GM18861 (cell line): ENCODE results near the gene TNFRSF12A.

Source experiments
- ATAC-seq: cut with Tn5 transposase; IDR thresholded peaks from one replicate; pipeline ENCODE4 v1.9.1; 2021; ENCODE audit not compliant: unreplicated experiment

The TNFRSF12A gene

DNA sequence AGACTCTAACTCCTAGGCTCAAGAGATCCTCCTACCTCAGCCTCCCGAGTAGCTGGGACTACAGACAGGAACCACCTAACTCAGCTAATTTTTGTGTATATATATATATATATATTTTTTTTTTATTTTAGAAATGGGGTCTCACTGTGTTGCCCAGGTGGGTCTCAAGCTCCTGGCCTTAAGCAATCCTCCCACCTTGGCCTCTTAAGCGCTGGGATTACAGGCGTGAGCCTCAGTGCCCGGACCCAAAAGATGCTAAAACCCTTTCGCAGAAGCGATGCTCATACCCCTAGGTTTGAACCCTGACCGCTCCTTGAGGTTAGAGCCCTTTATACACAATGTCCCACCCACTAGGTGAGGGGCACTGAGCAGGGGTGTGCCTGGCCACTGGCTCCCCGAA lies 9.7 kb upstream of the TNFRSF12A start:
- ATAC-seq = no peak

DNA sequence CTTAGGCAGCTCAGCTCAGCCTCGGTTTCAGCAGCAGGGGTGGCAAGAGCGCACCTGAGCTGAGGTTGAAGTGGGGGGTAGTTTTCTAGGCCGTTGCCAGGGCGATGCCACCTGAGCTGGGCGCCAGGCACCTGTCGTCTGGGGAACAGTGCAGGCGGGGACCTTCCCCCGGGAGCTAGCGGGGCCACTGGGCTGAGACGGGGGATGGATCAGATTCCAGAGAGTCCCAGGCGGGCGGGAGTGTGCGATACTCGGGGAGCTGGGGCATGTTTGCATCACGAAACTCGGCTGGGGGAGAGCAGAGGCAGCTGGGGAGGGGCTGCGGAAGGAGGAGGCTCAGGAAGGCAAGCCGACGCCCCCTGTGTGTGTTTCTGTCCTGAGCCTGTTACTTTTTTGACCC lies 7.9 kb upstream of the TNFRSF12A start:
- ATAC-seq = no peak

DNA sequence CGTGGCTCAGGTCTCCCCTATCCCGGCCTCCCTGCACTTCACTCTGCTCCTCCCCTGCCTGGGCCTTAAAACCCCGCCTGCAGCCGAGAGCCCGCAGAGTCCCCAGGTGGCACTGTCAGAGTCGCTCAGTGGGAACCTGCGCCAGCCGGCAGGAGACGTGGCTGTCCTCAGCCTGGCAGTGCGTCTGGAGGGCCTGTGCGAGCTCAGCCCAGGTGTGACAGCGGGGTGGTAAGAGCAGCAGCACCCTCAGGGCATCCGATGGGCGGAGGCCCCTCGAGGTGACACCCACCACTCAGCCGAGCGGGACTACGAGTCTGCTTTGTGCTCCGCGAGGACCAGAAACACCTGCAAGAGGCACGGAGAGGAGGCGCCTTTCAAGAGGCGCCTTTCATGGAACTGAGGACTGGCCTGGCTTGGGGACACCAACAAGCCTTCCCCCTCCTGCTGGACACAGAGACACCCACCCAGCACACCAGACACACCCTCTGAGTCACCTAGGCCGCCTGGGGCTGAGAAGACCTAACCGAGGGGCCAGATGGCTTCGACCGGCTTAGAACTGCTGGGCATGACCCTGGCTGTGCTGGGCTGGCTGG lies 7.2 kb upstream of the TNFRSF12A start, which contains the start of gene CLDN9:
TSS of gene CLDN9 (plus strand) at position 96 of the 593 bp plus-strand sequence. CDS start at position 536, 440 bp downstream.
- no peak for ATAC-seq

DNA sequence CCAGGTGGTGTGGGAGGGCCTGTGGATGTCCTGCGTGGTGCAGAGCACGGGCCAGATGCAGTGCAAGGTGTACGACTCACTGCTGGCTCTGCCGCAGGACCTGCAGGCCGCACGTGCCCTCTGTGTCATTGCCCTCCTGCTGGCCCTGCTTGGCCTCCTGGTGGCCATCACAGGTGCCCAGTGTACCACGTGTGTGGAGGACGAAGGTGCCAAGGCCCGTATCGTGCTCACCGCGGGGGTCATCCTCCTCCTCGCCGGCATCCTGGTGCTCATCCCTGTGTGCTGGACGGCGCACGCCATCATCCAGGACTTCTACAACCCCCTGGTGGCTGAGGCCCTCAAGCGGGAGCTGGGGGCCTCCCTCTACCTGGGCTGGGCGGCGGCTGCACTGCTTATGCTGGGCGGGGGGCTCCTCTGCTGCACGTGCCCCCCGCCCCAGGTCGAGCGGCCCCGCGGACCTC lies 6.6 kb upstream of the TNFRSF12A start:
- no peak for ATAC-seq

DNA sequence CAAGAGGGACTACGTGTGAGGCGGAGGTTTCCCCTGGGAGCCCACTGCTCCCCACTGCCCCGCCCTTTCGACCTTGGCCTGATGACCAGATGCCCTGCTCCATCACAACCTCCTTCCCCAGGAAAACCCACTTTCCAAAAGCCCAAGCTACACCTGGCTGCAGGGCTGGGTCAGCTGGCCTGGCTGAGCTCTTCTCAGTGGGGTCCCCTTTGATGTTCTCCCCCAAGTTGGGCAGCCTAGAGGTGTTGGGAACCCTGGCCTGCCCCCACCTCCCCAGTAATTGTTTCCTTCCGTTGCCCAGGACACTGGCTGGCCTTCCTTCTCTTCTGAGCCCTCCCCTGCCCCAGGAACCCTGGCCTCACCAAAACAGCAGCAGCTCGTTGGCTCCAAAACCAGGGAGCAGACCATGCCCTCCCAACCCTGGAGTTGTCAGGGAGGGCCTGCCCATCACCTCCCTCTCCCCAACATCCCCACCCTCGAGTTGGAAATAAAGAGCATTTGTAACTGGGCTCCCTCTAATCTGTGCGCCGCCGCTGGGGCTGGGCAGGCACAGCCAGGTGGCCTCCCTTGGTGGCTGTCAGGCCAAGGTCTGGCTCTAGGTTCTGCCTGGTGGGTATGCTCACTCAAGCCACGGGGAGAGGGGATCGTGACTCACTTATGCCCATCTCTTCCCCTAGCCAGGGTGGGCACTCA lies 6.0 kb upstream of the TNFRSF12A start:
- no peak for ATAC-seq

DNA sequence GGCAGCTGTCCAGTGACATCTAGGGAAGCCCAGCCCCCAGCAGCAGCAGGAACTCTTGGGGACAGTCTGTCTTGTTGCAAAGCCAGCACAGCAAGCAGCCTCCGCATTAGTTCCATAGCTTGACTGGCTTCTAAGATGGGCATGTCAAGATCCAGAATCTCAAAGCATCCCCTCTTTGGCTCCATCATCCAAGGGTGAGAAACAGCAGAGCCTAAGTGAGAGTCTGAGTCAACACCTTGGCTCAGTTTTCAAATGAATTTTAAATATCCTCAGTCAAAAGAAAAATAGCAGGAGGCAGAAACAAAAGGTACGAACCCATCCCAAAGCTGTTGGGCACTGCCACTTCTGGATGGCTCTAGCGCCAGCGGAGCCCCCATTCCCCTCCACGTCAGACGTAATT lies 5.2 kb upstream of the TNFRSF12A start:
- ATAC-seq = no peak

DNA sequence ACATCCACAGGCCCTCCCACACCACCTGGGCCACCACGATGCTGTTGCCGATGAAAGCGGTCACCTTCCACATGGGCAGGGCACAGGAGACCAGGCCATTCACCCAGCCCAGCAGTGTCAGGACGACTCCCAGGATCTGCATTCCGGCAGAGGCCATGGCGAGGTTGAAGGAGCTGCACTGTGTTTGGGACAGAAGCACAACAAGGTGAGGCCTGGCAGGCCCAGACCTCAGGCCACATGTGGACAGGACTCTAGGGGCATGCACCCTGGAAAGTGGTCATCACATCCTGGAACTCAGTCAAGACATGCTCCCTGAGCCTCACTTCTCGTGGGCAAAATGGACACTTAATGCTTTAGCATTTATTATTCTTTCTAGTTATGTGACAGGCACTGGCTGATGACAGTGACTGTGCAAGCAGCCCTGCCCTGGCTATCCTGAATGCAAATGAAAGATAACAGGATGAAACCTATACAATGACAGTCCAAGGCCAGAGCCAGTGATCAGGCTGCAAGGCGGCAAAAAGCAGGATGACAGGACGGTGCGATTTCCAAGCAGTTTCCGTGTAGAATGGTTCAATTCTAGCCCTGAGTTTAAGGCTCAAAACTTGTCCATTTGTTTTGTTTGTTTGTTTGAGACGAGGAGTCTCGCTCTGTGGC lies 4.2 kb upstream of the TNFRSF12A start:
- ATAC-seq = no peak

DNA sequence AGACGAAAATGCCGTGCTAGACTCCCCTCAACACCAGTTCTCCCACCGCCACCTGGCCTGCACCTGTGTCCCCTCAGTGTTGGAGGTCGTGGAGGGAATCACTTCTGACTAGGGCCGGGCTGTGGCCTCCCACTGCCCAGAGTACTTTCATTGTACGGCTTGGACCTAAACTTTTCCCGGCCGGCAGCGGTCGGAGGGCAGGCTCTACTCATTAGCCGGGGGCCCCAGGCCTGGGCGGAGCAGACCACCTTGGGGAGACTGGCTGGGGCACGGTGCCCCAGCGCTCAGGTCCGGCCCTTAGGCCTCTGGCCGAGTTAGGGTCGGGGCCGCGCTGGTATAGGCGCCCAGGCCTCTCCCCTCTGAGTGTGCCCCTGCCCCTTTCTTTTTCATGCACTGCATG lies 2.8 kb upstream of the TNFRSF12A start:
- no peak for ATAC-seq

DNA sequence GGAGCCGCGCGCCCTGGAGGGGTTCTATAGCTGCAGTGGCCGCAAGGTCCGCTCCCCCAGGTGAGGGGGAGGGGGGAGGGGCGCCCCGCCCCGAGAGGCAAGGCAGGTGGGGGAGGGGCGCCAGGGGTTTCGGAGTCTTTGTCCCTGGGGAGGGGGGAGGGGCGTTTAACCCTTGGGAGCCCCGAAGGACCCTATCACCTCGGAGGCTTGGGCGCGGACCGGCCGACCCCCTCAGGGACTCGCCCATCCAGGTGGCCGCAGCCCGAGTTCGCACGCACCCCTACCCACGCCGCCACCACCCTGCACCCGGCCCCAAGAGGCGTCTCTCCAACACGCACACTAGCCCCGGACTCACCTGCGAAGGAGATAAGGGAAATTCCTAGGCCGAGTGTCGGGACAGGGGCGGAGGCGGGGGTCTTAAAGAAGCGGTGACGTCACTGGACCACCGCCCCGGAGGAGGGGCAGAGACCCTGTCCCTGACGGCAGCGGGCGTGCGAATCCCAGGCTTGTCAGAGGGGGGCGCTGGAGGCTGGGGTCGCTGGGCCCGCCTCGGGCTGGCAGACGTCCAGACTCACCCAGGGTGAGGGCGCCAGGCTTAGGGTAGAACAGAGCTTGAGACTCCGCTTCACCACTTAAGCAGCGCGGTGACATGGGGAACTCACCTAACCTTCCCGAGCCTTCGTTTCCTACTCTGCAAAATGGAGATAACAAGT lies 2.2 kb upstream of the TNFRSF12A start, which contains the start of gene CLDN6:
TSS of gene CLDN6 (minus strand) at position 390 of the 713 bp plus-strand sequence. CDS start 2,162 bp downstream, outside the sequence.
- ATAC-seq = no peak

DNA sequence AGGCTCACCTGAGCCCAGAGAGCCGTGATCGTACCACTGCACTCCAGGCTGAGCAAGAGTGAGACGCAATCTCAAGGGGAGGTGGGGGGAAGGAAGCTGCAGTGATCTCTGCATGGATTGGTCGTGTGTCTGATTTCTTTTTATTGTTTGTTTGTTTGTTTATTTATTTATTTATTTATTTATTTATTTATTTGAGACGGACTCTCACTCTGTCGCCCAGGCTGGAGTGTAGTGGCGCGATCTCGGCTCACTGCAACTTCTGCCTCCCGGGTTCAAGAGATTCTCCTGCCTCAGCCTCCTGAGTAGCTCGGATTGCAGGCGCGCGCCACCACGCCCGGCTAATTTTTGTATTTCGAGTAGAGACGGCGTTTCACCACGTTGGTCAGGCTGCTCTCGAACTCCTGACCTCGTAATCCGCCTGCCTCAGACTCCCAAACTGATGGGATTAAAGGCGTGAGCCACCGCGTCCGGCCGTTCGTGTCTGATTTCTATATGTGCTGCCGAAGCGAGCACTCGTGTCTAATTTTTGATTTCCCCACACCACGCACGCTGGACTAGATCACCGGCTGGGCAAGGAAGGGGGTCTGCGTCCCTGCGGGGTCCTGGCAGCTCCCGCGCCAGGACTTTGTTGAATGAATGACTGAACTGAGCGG lies 448 bp upstream of the TNFRSF12A start:
- ATAC-seq = no peak

DNA sequence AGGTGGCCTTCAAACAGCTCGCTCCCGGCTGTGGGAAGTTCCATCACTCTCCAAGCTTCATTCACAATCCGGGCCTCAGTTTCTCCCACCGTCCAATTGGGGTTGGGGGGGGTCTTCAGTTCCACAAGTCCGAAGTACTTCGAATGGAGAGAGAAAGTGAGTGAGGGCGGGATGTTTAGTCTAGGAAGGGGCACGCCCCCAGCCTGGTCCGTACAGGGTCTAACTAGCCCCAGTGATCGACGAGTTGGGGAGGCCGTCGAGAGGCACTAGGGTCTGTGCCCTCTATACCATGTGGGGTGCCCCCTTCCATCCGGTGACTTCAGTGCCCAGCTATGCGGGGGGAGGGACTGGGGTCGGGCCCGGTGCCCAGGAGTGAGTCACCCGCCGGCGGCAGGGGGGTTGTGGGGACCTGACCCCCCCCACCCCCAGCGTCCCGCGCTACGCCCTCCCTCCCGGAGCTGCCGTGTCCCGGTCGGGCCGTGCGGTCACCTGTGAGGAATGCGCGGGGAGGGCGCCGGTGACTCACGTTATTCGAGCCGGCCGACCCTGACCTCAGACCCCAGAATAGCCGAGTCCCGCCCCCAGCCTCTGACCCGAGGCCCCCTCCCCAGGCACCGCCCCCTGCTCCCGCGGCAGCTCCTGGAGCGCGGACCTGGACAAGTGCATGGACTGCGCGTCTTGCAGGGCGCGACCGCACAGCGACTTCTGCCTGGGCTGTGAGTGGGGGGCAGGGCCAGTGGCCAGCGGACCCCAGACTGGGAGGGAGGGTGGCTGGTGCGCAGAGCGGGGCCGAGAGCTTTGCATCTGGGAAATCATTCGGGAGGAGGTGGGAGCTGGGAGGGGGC lies 658 bp downstream of the TNFRSF12A start:
- ATAC-seq = no peak

DNA sequence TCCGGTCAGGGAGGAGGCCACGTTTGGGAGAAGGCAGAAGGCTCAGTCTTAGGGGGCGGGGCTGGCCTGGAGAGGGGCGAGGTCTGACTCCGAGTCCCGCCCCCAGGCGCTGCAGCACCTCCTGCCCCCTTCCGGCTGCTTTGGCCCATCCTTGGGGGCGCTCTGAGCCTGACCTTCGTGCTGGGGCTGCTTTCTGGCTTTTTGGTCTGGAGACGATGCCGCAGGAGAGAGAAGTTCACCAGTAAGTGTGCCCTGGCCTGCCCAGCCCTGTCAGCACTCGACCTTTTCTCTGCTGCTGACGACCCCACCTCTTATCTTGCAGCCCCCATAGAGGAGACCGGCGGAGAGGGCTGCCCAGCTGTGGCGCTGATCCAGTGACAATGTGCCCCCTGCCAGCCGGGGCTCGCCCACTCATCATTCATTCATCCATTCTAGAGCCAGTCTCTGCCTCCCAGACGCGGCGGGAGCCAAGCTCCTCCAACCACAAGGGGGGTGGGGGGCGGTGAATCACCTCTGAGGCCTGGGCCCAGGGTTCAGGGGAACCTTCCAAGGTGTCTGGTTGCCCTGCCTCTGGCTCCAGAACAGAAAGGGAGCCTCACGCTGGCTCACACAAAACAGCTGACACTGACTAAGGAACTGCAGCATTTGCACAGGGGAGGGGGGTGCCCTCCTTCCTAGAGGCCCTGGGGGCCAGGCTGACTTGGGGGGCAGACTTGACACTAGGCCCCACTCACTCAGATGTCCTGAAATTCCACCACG lies 1.5 kb downstream of the TNFRSF12A start:
- no peak for ATAC-seq

DNA sequence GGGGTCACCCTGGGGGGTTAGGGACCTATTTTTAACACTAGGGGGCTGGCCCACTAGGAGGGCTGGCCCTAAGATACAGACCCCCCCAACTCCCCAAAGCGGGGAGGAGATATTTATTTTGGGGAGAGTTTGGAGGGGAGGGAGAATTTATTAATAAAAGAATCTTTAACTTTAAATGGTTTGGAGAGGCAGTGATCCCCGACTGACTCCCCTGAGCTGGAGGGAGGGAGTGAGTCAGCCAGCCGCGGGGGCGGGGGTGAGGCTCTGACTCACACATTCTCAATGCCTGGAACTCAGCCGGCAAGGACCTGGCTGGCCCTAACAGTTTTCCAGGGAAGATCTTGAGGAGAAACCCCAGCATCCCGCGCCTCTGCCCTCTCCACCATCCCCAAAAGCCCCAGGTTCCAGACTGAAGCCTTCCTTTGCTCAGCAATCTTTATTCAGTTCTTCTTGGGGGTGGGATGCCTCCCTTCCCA lies 2.1 kb downstream of the TNFRSF12A start:
- no peak for ATAC-seq

DNA sequence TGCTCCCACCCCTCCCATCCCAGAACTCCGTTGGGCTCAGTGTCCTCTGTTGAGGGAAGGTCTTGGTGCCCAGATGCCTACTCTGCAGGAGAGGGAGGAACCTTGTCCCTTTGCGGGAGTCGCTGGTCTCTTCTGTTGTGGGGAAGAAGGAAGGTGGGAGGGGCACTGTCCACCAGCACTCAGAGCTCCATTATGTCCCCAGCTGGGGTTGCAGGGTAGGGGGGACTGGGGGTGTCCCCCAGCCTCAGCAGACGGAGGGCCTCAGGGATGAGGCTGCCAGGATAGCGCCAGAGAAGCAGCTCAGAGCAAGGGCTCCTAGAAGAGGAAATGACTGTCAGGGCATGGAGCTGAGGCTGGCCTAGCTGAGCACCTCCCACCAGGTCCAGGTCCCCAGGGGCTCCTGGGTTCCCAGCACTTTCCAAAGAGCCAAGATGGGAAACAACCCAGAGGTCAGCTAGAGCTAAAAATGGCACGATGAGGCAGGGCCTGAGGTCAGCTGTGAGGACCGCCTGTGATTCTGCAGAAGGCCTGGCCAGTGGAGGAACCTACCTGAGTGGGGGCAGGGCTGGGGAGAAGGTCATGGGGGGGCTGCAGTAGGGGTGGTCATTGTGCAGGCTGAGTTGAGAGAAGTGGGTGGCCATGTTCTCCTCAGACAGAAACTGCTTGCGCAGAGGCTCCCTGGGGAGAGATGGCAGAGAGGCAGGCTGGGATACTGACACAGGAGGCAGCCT lies 2.7 kb downstream of the TNFRSF12A start:
- no peak for ATAC-seq

DNA sequence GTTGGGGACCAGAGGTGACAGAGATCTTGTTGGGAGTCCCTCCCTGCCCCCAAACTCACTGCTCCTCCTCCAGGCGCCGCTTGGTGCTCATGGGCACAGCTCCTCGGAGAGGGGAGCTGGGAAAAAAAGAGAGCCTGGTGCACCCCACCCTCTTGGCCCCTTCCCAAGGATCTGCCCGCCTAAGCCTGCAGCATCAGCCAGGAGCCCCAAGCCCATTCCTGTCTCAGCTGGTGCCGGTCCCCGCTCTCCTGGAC lies 3.2 kb downstream of the TNFRSF12A start:
- no peak for ATAC-seq

DNA sequence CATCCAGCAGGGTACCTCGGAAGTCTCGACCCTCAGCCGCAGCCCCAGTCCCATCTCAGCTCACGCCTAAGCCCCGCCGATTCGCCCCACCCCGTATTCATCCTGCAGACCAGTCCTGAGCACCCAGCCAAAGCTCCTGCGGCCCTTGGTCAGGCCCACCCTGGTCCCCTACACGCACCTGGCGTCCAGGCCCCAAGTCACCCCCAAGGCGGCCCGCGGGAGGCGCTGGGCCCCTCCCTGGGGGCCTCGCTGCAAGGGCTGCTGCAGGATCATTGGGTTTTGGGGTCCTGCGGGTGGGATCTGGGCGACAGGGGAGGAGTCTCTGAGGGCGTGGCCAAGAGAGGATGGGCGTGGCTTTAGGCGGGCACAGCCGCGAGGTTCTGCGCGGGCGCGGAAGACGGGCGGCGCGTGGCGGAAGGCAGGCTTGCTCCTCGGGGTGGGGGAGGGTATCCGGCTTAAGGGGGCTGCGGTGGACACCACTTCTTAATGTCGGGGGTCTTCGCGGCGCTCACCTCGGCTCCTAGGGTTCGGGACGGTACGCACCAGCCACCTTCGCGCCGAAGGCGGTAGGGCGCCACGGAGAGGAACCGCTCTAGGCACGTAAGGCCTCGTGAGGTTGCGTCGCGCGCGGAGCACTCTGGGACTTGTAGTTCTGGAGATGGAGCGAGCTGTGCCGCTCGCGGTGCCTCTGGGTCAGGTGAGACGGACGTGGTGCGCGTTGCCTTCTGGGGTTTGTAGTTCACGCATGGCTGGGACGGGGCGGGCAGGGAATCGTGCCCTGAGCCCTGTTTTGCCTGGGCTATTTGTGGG lies 3.7 kb downstream of the TNFRSF12A start, which contains the start of the genes HCFC1R1 and THOC6:
TSS of gene HCFC1R1 (minus strand) at position 274 of the 810 bp plus-strand sequence. CDS start at position 273, 1 bp downstream.
TSS of gene THOC6 (plus strand) at position 367 of the 810 bp plus-strand sequence. CDS start at position 659, 292 bp downstream.
- ATAC-seq = peak; percentile 61
